NCI-H2171 treated with DMSO at 0.1 percent for 48 hours (cell line): ENCODE data around the gene FRMD4A.
"Not testable (repeated sequence)": the region's sequence is repeated elsewhere in the genome, so short reads cannot be mapped to it uniquely, and the experiment has no call there.

Source experiments
- DNase-seq: peaks from one replicate; lab custom pipeline; 2025; lab: John Stamatoyannopoulos, UW

The FRMD4A gene

GRCh38 chr10:13984647-13985155 lies 346.0 kb downstream of the FRMD4A start:
- no peak for DNase-seq

- DNase-seq = no peak
These were observed 347.7 kb downstream of the FRMD4A start for GRCh38 chr10:13983035-13983434.

GRCh38 chr10:13978533-13979115 lies 352.1 kb downstream of the FRMD4A start:
- no peak for DNase-seq

GRCh38 chr10:13977861-13978532 lies 352.7 kb downstream of the FRMD4A start:
- no peak for DNase-seq

GRCh38 chr10:13973742-13974141 lies 357.0 kb downstream of the FRMD4A start:
- DNase-seq = no peak

- DNase-seq = no peak
These were observed 358.1 kb downstream of the FRMD4A start for GRCh38 chr10:13972609-13973008.

GRCh38 chr10:13971601-13972475 lies 358.9 kb downstream of the FRMD4A start:
- no peak for DNase-seq

GRCh38 chr10:13970957-13971353 lies 359.8 kb downstream of the FRMD4A start:
- no peak for DNase-seq

- DNase-seq = no peak
These were observed 360.3 kb downstream of the FRMD4A start for GRCh38 chr10:13970236-13970956.

GRCh38 chr10:13969792-13970140 lies 361.0 kb downstream of the FRMD4A start:
- no peak for DNase-seq

GRCh38 chr10:13969118-13969791 lies 361.5 kb downstream of the FRMD4A start:
- no peak for DNase-seq

- DNase-seq = no peak
These were observed 368.9 kb downstream of the FRMD4A start for GRCh38 chr10:13961853-13962252.

- DNase-seq = peak; percentile 58
These were observed 369.6 kb downstream of the FRMD4A start for GRCh38 chr10:13961097-13961496.

- no peak for DNase-seq
These were observed 370.1 kb downstream of the FRMD4A start for GRCh38 chr10:13960603-13961002.

GRCh38 chr10:13959443-13960359 lies 371.0 kb downstream of the FRMD4A start:
- no peak for DNase-seq

GRCh38 chr10:13957856-13958255 lies 372.9 kb downstream of the FRMD4A start:
- DNase-seq = no peak

- no peak for DNase-seq
These were observed 373.9 kb downstream of the FRMD4A start for GRCh38 chr10:13956826-13957225.

- no peak for DNase-seq
These were observed 375.2 kb downstream of the FRMD4A start for GRCh38 chr10:13955409-13956068.

- not testable (repeated sequence) for DNase-seq
These were observed 376.5 kb downstream of the FRMD4A start for GRCh38 chr10:13954195-13954594.

GRCh38 chr10:13953371-13953770 lies 377.4 kb downstream of the FRMD4A start:
- no peak for DNase-seq
